Measurements from ENCODE around the gene RNF135.
"Not testable (repeated sequence)": the region's sequence is repeated elsewhere in the genome, so short reads cannot be mapped to it uniquely, and the experiment has no call there.

The RNF135 gene

GRCh38 chr17:30964876-30965275 lies 6.0 kb upstream of the RNF135 start:
- peaks cover 32% of the 10 kb centered on the region for H3K4me1 ChIP-seq (ENCODE audit: low read length)
- no peak overlapping the region for H3K9ac ChIP-seq (ENCODE audit: low read length)
- no peak overlapping the region for H3K4me2 ChIP-seq (ENCODE audit: low read length)

GRCh38 chr17:30965686-30966085 lies 5.2 kb upstream of the RNF135 start:
- Histone ChIP-seq H4K20me1 (ENCODE audit: insufficient read depth, low read length) (no peaks in the 10 kb centered on the region), H3K4me1 (ENCODE audit: low read length) (peaks cover 37% of the 10 kb centered on the region), H3K9me3 (ENCODE audit: insufficient read depth, low read length) (no peaks in the 10 kb centered on the region), H3K27ac (ENCODE audit: low read length) (no peak overlapping the region), H3K4me3 (ENCODE audit: low read length) (no peak overlapping the region), H2AFZ (ENCODE audit: low read depth, low read length) (no peak overlapping the region), H3K9ac (ENCODE audit: low read length) (no peak overlapping the region), H3K36me3 (replicated peaks; ENCODE audit: low read depth, low read length) (no peaks in the 10 kb centered on the region), H3K27me3 (ENCODE audit: low read depth, low read length) (no peaks in the 10 kb centered on the region), H3K79me2 (ENCODE audit: low read length) (no peaks in the 10 kb centered on the region), H3K4me2 (ENCODE audit: low read length) (no peak overlapping the region)
- no peak for TF ChIP-seq CTCF (IDR thresholded peaks at IDR 0.05; ENCODE audit: low read depth, low read length)
- TF ChIP-seq EZH2phosphoT487 (IDR thresholded peaks at IDR 0.05; ENCODE audit: low read depth): no peak

More at GRCh38 chr17:30964876-30965275, 6.0 kb upstream of the RNF135 start:
- TF ChIP-seq CTCF (IDR thresholded peaks at IDR 0.05; ENCODE audit: low read depth, low read length): no peak
- no peak for TF ChIP-seq EZH2phosphoT487 (IDR thresholded peaks at IDR 0.05; ENCODE audit: low read depth)
- Histone ChIP-seq H3K27me3 (ENCODE audit: low read depth, low read length) (no peaks in the 10 kb centered on the region), H3K4me3 (ENCODE audit: low read length) (no peak overlapping the region), H3K79me2 (ENCODE audit: low read length) (no peaks in the 10 kb centered on the region), H2AFZ (ENCODE audit: low read depth, low read length) (no peak overlapping the region), H3K9me3 (ENCODE audit: insufficient read depth, low read length) (no peaks in the 10 kb centered on the region), H4K20me1 (ENCODE audit: insufficient read depth, low read length) (no peaks in the 10 kb centered on the region), H3K27ac (ENCODE audit: low read length) (no peak overlapping the region), H3K36me3 (replicated peaks; ENCODE audit: low read depth, low read length) (no peaks in the 10 kb centered on the region)

- H3K9me3 ChIP-seq (ENCODE audit: insufficient read depth, low read length); H3K9ac ChIP-seq (ENCODE audit: low read length); H3K27me3 ChIP-seq (ENCODE audit: low read depth, low read length); H3K36me3 ChIP-seq (replicated peaks; ENCODE audit: low read depth, low read length); H2AFZ ChIP-seq (ENCODE audit: low read depth, low read length); H4K20me1 ChIP-seq (ENCODE audit: insufficient read depth, low read length); H3K79me2 ChIP-seq (ENCODE audit: low read length); H3K27ac ChIP-seq (ENCODE audit: low read length): not testable (repeated sequence)
- Histone ChIP-seq H3K4me2 (ENCODE audit: low read length) (peak overlapping the region; percentile 56), H3K4me1 (ENCODE audit: low read length) (peaks cover 29% of the 10 kb centered on the region), H3K4me3 (ENCODE audit: low read length) (peak overlapping the region; percentile 48)
These were observed 2.9 kb upstream of the RNF135 start for GRCh38 chr17:30967911-30968310.

- no peaks in the 10 kb centered on the region for H3K27me3 ChIP-seq (ENCODE audit: low read depth, low read length)
- no peaks in the 10 kb centered on the region for H4K20me1 ChIP-seq (ENCODE audit: insufficient read depth, low read length)
- H3K79me2 ChIP-seq (ENCODE audit: low read length): peaks cover 14% of the 10 kb centered on the region
- peak overlapping the region; percentile 60 for H3K27ac ChIP-seq (ENCODE audit: low read length)
- peaks cover 29% of the 10 kb centered on the region for H3K4me1 ChIP-seq (ENCODE audit: low read length)
- H3K4me2 ChIP-seq (ENCODE audit: low read length): peak overlapping the region; percentile 93
- peak overlapping the region; percentile 75 for H3K9ac ChIP-seq (ENCODE audit: low read length)
- peak overlapping the region; percentile 77 for H3K4me3 ChIP-seq (ENCODE audit: low read length)
- H2AFZ ChIP-seq (ENCODE audit: low read depth, low read length): peak overlapping the region; percentile 90
- H3K9me3 ChIP-seq (ENCODE audit: insufficient read depth, low read length): peaks cover 5% of the 10 kb centered on the region; the same call in 1 of the 2 replicates
- peaks cover 10% of the 10 kb centered on the region for H3K36me3 ChIP-seq (replicated peaks; ENCODE audit: low read depth, low read length)
- no peak for TF ChIP-seq EZH2phosphoT487 (IDR thresholded peaks at IDR 0.05; ENCODE audit: low read depth)
- no peak for TF ChIP-seq CTCF (IDR thresholded peaks at IDR 0.05; ENCODE audit: low read depth, low read length)
These were observed 629 bp upstream of the RNF135 start for GRCh38 chr17:30969989-30970830.
